ENCODE data around the gene BSCL2. TPM values are rescaled to one million over a fixed set of nuclear protein-coding genes. Genes with fewer than 3 reads are reported as not detected.
A peak's percentile ranks its signal among the peaks of the same experiment; 100 is the strongest.
"Not testable (repeated sequence)": the region's sequence is repeated elsewhere in the genome, so short reads cannot be mapped to it uniquely, and the experiment has no call there.

BSCL2 gene
- total and polyA plus RNA-seq, 11 donors: 13.3 to 39.4 (median 20.5) TPM

- no peaks in the 10 kb centered on the region for H3K9me3 ChIP-seq
- no peak overlapping the region for H3K4me3 ChIP-seq
- H3K36me3 ChIP-seq: peaks cover 0 to 97% (median 91%) of the 10 kb centered on the region in 9 donors
- H3K27ac ChIP-seq: no peak overlapping the region
- H3K4me1 ChIP-seq: peaks cover 0 to 11% (median 0%) of the 10 kb centered on the region in 12 donors
- no peak for DNase-seq
- no peak for TF ChIP-seq POLR2A (IDR thresholded peaks at IDR 0.05)
- TF ChIP-seq CTCF (IDR thresholded peaks at IDR 0.05): no peak
- no peaks in the 10 kb centered on the region for H3K27me3 ChIP-seq
- ATAC-seq: no peak
- intact Hi-C loops (cut with DNase I): no loop called here
Measured at GRCh38 chr11:62737196-62737595, 30.0 kb upstream of the BSCL2 start.

GRCh38 chr11:62732830-62733229, 25.6 kb upstream of the BSCL2 start:
- H3K4me3 ChIP-seq: no peak overlapping the region

GRCh38 chr11:62730076-62730475, 22.9 kb upstream of the BSCL2 start:
- H3K27ac ChIP-seq: peak overlapping the region in 4 of 12 donors; percentile 93 to 98 (median 97)
- peaks cover 0 to 45% (median 33%) of the 10 kb centered on the region in 9 donors for H3K36me3 ChIP-seq
- peak overlapping the region in 10 of 12 donors; percentile 64 to 98 (median 85) for H3K4me3 ChIP-seq
- DNase-seq; H3K9me3 ChIP-seq; intact Hi-C loops (cut with DNase I); ATAC-seq; H3K27me3 ChIP-seq: not testable (repeated sequence)
- 83 to 90% (median 89%) methylated on average over 14 of the region's 14 CpGs for WGBS, 4 donors
- H3K4me1 ChIP-seq: peaks cover 3 to 47% (median 38%) of the 10 kb centered on the region in 12 donors

More at GRCh38 chr11:62732830-62733229, 25.6 kb upstream of the BSCL2 start:
- H3K36me3 ChIP-seq: peaks cover 0 to 70% (median 61%) of the 10 kb centered on the region in 9 donors
- H3K27me3 ChIP-seq: no peaks in the 10 kb centered on the region
- intact Hi-C loops (cut with DNase I): no loop called here
- DNase-seq (no peak), ATAC-seq (no peak)
- H3K27ac ChIP-seq: no peak overlapping the region
- TF ChIP-seq POLR2A (IDR thresholded peaks at IDR 0.05): no peak
- no peak for TF ChIP-seq CTCF (IDR thresholded peaks at IDR 0.05)
- no peaks in the 10 kb centered on the region for H3K9me3 ChIP-seq
- peaks cover 3 to 36% (median 26%) of the 10 kb centered on the region in 12 donors for H3K4me1 ChIP-seq
- 79 to 94% (median 84%) methylated on average over 2 of the region's 2 CpGs for WGBS, 4 donors

GRCh38 chr11:62728171-62728988, 21.2 kb upstream of the BSCL2 start, which contains the start of gene TTC9C:
TSS of gene TTC9C (plus strand) at chr11:62728486. CDS start at chr11:62728849, 363 bp downstream.
- peaks cover 3 to 61% (median 51%) of the 10 kb centered on the region in 12 donors for H3K4me1 ChIP-seq
- 0 to 1% (median 1%) methylated on average over 29 of the region's 29 CpGs for WGBS, 4 donors
- H3K27ac ChIP-seq: peak within 1 kb of the TSS; percentile 91 to 99 (median 96)
- H3K36me3 ChIP-seq: peaks cover 0 to 36% (median 27%) of the 10 kb centered on the region in 9 donors
- peak within 1 kb of the TSS; percentile 64 to 98 (median 85) for H3K4me3 ChIP-seq
- H3K27me3 ChIP-seq: no peaks in the 10 kb centered on the region
- DNase-seq: peak; percentile 88 to 92 (median 90)
- H3K9me3 ChIP-seq: no peaks in the 10 kb centered on the region
- no peak for TF ChIP-seq CTCF (IDR thresholded peaks at IDR 0.05)
- TF ChIP-seq POLR2A (IDR thresholded peaks at IDR 0.05): peak in 1 of 2 donors; percentile 78
- peak; percentile 63 to 80 (median 76) for ATAC-seq
- intact Hi-C loops (cut with DNase I): loop anchor here in 4 of 10 donors (1.0 to 10.0 kb wide), 8 partner anchors 25 to 126 kb away; partner anchors contain the start of genes TAF6L (in 2 of the 4) and ZBTB3 (in 1 of the 4)
